Transverse colon (tissue), 3 donors: ENCODE results near the gene SEC14L2.

Source experiments
- EP300 ChIP-seq: sonication (generic); formaldehyde crosslinking; IDR thresholded peaks from one replicate; pipeline ENCODE4 v1.6.1; 2017; ENCODE audit warnings: antibody characterized with exemption, low read depth
- TF ChIP-seq, protein P1 (sequence below), 5 experiments: fragments of 200-600 bp in 3 of 5; fragments of 450-650 bp in 2 of 5; sonication (generic) in 3 of 5; IDR thresholded peaks; 1 replicate in 2 of 5; 2 replicates in 3 of 5; pipeline ENCODE4 v1.5.1; 2016 to 2017; ENCODE audit warnings: antibody characterized with exemption in 5 of 5, inconsistent platforms in 3 of 5, mild to moderate bottlenecking in 2 of 5, moderate library complexity in 1 of 5

DNA sequence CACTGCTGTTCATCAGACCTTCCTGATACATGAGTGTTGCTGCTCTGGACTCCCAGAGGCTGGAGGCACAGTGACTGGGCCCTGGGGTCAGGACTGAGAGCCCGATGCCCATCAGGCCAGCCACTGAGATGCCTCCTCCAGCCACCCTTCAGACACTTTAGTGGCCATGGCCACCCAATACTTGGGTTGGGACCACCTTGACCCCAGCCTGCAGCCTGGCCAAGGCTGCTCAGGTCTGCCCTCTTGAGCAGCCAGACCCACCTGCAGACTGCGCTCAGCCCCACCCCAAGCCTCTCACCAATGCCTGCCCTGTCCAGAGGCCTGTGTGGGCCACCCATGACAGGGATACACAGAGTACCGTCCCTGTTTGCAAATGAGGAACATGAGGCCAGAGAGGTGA is 13.8 kb upstream of the SEC14L2 start:
- TF ChIP-seq, protein P1, sequence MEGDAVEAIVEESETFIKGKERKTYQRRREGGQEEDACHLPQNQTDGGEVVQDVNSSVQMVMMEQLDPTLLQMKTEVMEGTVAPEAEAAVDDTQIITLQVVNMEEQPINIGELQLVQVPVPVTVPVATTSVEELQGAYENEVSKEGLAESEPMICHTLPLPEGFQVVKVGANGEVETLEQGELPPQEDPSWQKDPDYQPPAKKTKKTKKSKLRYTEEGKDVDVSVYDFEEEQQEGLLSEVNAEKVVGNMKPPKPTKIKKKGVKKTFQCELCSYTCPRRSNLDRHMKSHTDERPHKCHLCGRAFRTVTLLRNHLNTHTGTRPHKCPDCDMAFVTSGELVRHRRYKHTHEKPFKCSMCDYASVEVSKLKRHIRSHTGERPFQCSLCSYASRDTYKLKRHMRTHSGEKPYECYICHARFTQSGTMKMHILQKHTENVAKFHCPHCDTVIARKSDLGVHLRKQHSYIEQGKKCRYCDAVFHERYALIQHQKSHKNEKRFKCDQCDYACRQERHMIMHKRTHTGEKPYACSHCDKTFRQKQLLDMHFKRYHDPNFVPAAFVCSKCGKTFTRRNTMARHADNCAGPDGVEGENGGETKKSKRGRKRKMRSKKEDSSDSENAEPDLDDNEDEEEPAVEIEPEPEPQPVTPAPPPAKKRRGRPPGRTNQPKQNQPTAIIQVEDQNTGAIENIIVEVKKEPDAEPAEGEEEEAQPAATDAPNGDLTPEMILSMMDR (IDR thresholded peaks at IDR 0.05), result no peak
- TF ChIP-seq EP300, result no peak
